Cardiac ventricle fibroblast (primary cell): ENCODE results near the gene SMCO4. TPM values are rescaled to one million over a fixed set of nuclear protein-coding genes. Genes with fewer than 3 reads are reported as not detected.

ENCODE experiments used
- total RNA-seq: library from RNA; depleted of rRNA; stranded (reverse); fragments of >200 nt; gene quantifications from 2 replicates; pipeline ENCODE4 v1.2.3, GENCODE V29; 2015

SMCO4 gene, protein sequence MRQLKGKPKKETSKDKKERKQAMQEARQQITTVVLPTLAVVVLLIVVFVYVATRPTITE
- total RNA-seq, result 4.9 and 10.8 TPM in 2 replicates

DNA sequence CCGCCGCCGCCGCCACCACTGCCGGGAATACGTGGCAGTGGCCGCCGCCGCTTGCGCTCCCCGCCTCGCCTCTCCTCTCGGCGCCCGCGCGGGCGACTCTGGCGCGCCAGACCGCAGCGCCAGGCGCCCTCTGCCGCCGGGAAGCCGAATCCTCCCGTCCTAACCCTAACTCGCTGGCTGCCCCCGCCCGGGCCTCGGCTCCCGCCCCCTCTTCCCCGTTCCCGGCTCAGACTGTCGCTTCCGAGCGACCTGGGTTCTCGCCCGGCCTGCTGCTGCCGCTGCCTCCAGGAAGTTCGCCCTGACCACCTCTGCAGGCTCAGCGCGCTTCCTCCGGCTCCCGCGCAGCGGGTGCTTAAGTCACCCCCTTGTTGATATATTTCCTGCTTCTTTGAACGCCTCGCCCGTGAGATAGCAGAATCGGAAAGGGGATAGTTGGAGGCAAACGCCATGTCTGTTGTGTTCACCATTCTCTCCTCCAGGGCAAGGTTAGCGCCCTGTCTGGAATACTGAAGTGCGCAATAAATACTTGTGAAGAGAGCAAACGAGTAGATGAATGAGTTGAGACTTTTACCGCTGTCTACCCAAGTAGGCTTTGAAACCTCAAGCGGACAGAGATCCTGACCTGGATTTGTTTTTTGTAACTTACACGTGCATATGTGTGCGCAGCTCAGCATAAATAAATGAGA, at the start of gene SMCO4:
Gene SMCO4, minus strand, starts transcription at position 100 of the 686 bp plus-strand sequence. CDS start 64,202 bp downstream, outside the sequence.

Other genes starting within 250 kb of the SMCO4 start
- not detected in 2 replicates for gene DEUP1, start 212.6 kb downstream of the SMCO4 start, total RNA-seq
- 6.5 and 6.7 TPM in 2 replicates for gene CEP295, start 118.3 kb upstream of the SMCO4 start, total RNA-seq
- 61.0 and 63.8 TPM in 2 replicates for gene TAF1D, start 198.1 kb upstream of the SMCO4 start, total RNA-seq
- 15.9 and 28.8 TPM in 2 replicates for gene C11orf54, start 198.3 kb upstream of the SMCO4 start, total RNA-seq
- gene MED17, start 240.9 kb upstream of the SMCO4 start, total RNA-seq, result 19.7 and 21.3 TPM in 2 replicates